Measurements from ENCODE around the gene PTPN4. TPM values are rescaled to one million over a fixed set of nuclear protein-coding genes. Genes with fewer than 3 reads are reported as not detected.

The PTPN4 gene
- total and polyA plus RNA-seq, 10 of the 15 experiments (the other 5 are each of a cell fraction or from before 2014, with no cell fraction given) = 5.0 to 29.7 (median 23.7) TPM

GRCh38 chr2:119715409-119716283, 44.1 kb upstream of the PTPN4 start (continued):
- TF ChIP-seq ZNF622 (IDR thresholded peaks at IDR 0.05) = no peak
- no peak for TF ChIP-seq TCF3 (IDR thresholded peaks at IDR 0.05; ENCODE audit: borderline replicate concordance, insufficient read depth, low read depth, low read length)
- TF ChIP-seq ELK1 (IDR thresholded peaks at IDR 0.05; ENCODE audit: low read depth, low read length) = no peak
- TF ChIP-seq SMC3 (IDR thresholded peaks at IDR 0.05; ENCODE audit: borderline replicate concordance, low read length) = no peak
- no peak for TF ChIP-seq ATF7 (IDR thresholded peaks at IDR 0.05; ENCODE audit: low read depth)
- no peak for TF ChIP-seq ZBTB40 (IDR thresholded peaks at IDR 0.05; ENCODE audit: borderline replicate concordance)
- TF ChIP-seq CBFB (IDR thresholded peaks at IDR 0.05; ENCODE audit: low read depth) = no peak
- TF ChIP-seq GABPA (IDR thresholded peaks at IDR 0.05; ENCODE audit: low read depth) = no peak
- no peak for TF ChIP-seq E2F4 (IDR thresholded peaks at IDR 0.05; ENCODE audit: low read depth, low read length)
- no peak for TF ChIP-seq ATF2 (IDR thresholded peaks at IDR 0.05; ENCODE audit: low read length)
- TF ChIP-seq IRF3 (IDR thresholded peaks at IDR 0.05) = no peak
- no peak for TF ChIP-seq KDM1A (IDR thresholded peaks at IDR 0.05; ENCODE audit: borderline replicate concordance)

Data from GM12878 (cell line).